ENCODE data around the gene PGC.

The PGC gene

GRCh38 chr6:41732591-41733359 lies 14.4 kb downstream of the PGC start:
- DNase-seq, result peak; percentile 87
- Histone ChIP-seq H3K36me3 (replicated peaks; ENCODE audit: insufficient read depth, low read length) (no peaks in the 10 kb centered on the region), H3K4me2 (ENCODE audit: low read depth, low read length) (peak overlapping the region; percentile 99), H3K27me3 (replicated peaks; ENCODE audit: insufficient read depth, low read length) (no peaks in the 10 kb centered on the region), H3F3A (ENCODE audit: insufficient read depth, low read length) (peaks cover 19% of the 10 kb centered on the region), H3K4me1 (ENCODE audit: low read length) (peaks cover 20% of the 10 kb centered on the region), H3K4me3 (ENCODE audit: low read length) (peak overlapping the region; percentile 74), H2AFZ (ENCODE audit: low read length) (peak overlapping the region; percentile 77; the same call in 1 of the 2 replicates), H3K79me2 (ENCODE audit: low read length) (peaks cover 50% of the 10 kb centered on the region), H3K9ac (ENCODE audit: low read length) (peak overlapping the region; percentile 59; the same call in 1 of the 2 replicates), H3K9me2 (replicated peaks; ENCODE audit: insufficient read depth, low read length) (no peaks in the 10 kb centered on the region), H3K27ac (ENCODE audit: low read length) (peak overlapping the region; percentile 80; the same call in 1 of the 2 replicates), H3K9me3 (replicated peaks; ENCODE audit: insufficient read depth, low read length) (no peaks in the 10 kb centered on the region), H4K20me1 (ENCODE audit: insufficient read depth, low read length) (no peaks in the 10 kb centered on the region)
- TF ChIP-seq EZH2phosphoT487 (IDR thresholded peaks at IDR 0.05; ENCODE audit: low read length) (no peak), EZH2 (optimal IDR thresholded peaks at IDR 0.05; ENCODE audit: low read depth, low read length) (no peak), CTCF (IDR thresholded peaks at IDR 0.05; ENCODE audit: low read length) (no peak)

DNA sequence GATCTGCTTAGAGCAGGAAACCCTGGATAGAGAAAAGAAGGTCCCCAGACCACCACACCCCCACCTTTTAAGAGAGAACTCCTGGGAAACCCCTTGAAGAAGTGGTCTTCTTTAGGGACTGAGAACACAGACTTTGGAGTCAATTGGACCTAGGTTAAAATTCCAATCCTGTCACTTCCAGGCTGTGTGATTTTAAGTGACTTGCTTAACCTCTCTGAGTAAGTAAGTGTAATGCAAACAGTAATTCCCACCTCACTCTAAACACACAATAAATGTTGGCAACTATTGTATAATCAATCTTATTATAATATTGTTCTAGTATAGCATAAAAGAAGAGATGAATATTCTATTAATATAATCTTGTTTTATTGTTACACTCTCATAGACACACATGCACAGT lies 15.0 kb downstream of the PGC start:
- H3K4me2 ChIP-seq (ENCODE audit: low read depth, low read length), result peak overlapping the region; percentile 99

GRCh38 chr6:41731561-41732086 lies 15.6 kb downstream of the PGC start:
- Histone ChIP-seq H3K79me2 (ENCODE audit: low read length) (peaks cover 53% of the 10 kb centered on the region), H4K20me1 (ENCODE audit: insufficient read depth, low read length) (no peaks in the 10 kb centered on the region)

More for the DNA sequence above, 15.0 kb downstream of the PGC start:
- H3K9me3 ChIP-seq (replicated peaks; ENCODE audit: insufficient read depth, low read length), result no peaks in the 10 kb centered on the region
- H4K20me1 ChIP-seq (ENCODE audit: insufficient read depth, low read length), result no peaks in the 10 kb centered on the region
- no peak for TF ChIP-seq CTCF (IDR thresholded peaks at IDR 0.05; ENCODE audit: low read length)
- TF ChIP-seq EZH2 (optimal IDR thresholded peaks at IDR 0.05; ENCODE audit: low read depth, low read length), result no peak
- no peak for TF ChIP-seq EZH2phosphoT487 (IDR thresholded peaks at IDR 0.05; ENCODE audit: low read length)
- no peaks in the 10 kb centered on the region for H3K36me3 ChIP-seq (replicated peaks; ENCODE audit: insufficient read depth, low read length)
- no peaks in the 10 kb centered on the region for H3K9me2 ChIP-seq (replicated peaks; ENCODE audit: insufficient read depth, low read length)
- no peak overlapping the region for H2AFZ ChIP-seq (ENCODE audit: low read length)
- peaks cover 19% of the 10 kb centered on the region for H3F3A ChIP-seq (ENCODE audit: insufficient read depth, low read length)
- no peaks in the 10 kb centered on the region for H3K27me3 ChIP-seq (replicated peaks; ENCODE audit: insufficient read depth, low read length)
- DNase-seq, result no peak
- H3K9ac ChIP-seq (ENCODE audit: low read length), result peak overlapping the region; percentile 16; the same call in 1 of the 2 replicates
- H3K4me1 ChIP-seq (ENCODE audit: low read length), result peaks cover 20% of the 10 kb centered on the region
- peak overlapping the region; percentile 74; the same call in 1 of the 2 replicates for H3K4me3 ChIP-seq (ENCODE audit: low read length)
- H3K27ac ChIP-seq (ENCODE audit: low read length), result peak overlapping the region; percentile 80; the same call in 1 of the 2 replicates
- peaks cover 53% of the 10 kb centered on the region for H3K79me2 ChIP-seq (ENCODE audit: low read length)

More at GRCh38 chr6:41731561-41732086, 15.6 kb downstream of the PGC start:
- H3K27ac ChIP-seq (ENCODE audit: low read length), result no peak overlapping the region
- no peak overlapping the region for H3K9ac ChIP-seq (ENCODE audit: low read length)
- no peaks in the 10 kb centered on the region for H3K9me3 ChIP-seq (replicated peaks; ENCODE audit: insufficient read depth, low read length)
- no peak for TF ChIP-seq EZH2 (optimal IDR thresholded peaks at IDR 0.05; ENCODE audit: low read depth, low read length)
- TF ChIP-seq CTCF (IDR thresholded peaks at IDR 0.05; ENCODE audit: low read length), result no peak
- no peak for TF ChIP-seq EZH2phosphoT487 (IDR thresholded peaks at IDR 0.05; ENCODE audit: low read length)
- no peak overlapping the region for H2AFZ ChIP-seq (ENCODE audit: low read length)
- no peaks in the 10 kb centered on the region for H3K9me2 ChIP-seq (replicated peaks; ENCODE audit: insufficient read depth, low read length)
- no peak overlapping the region for H3K4me2 ChIP-seq (ENCODE audit: low read depth, low read length)
- peaks cover 19% of the 10 kb centered on the region for H3F3A ChIP-seq (ENCODE audit: insufficient read depth, low read length)
- DNase-seq, result no peak
- no peaks in the 10 kb centered on the region for H3K27me3 ChIP-seq (replicated peaks; ENCODE audit: insufficient read depth, low read length)
- H3K4me3 ChIP-seq (ENCODE audit: low read length), result no peak overlapping the region
- H3K36me3 ChIP-seq (replicated peaks; ENCODE audit: insufficient read depth, low read length), result no peaks in the 10 kb centered on the region
- peaks cover 20% of the 10 kb centered on the region for H3K4me1 ChIP-seq (ENCODE audit: low read length)

Measured in MM.1S (cell line).